ENCODE measurements around the gene MAP4K3.

GRCh38 chr2:39218391-39218790 is 218.7 kb downstream of the MAP4K3 start:
- no peak for TF ChIP-seq CTCF (conservative IDR thresholded peaks at IDR 0.05; ENCODE audit: low read length)
- TF ChIP-seq EZH2phosphoT487 (IDR thresholded peaks at IDR 0.05; ENCODE audit: borderline replicate concordance, low read depth, low read length): no peak
